Cardiac septum (tissue), 1 donor: ENCODE data around the gene MTA1. TPM values are rescaled to one million over a fixed set of nuclear protein-coding genes. Genes with fewer than 3 reads are reported as not detected.

Source experiments
- DNase-seq: peaks from one replicate; pipeline ENCODE4 v3.0.0-alpha.2; 2020; ENCODE audit warnings: low spot score
- intact Hi-C: fragments of 100-400 bp; cut with DNase I; formaldehyde crosslinking; loops from one replicate; pipeline ENCODE4 v1.14.0; 2022
- total RNA-seq: library from RNA; stranded (reverse); fragmentation: NEBNext Ultra II Directional; extraction: Animal tissue kit (Norgen Biotek cat#: 25700); gene quantifications from one replicate; pipeline ENCODE4 v1.2.1, GENCODE V29; 2021
- donor health status: DM: no; HTN: no; CAD: no.

The MTA1 gene
- total RNA-seq, 1 donor from 2014 or later = 140 TPM

DNA sequence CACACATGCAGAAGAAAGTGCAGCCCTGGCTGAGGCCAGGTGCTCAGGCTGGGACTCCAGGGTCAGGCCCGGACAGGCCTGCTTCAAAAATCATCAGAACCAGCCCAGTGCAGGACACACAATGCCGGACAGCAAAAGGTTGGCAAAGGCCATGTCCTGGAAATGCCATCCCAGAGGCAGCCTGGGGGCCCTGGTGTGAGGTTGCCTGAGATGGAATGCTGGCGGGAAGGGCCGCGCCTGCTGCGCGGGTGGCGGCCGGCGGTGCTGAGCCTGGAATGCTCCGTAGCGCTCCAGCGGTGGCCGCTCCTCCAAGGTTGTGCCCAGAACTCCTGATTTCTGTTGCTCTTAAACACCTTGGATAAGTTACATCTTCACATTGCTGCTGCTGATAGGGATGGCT, 33.3 kb downstream of the MTA1 start:
- intact Hi-C loops = no loop called here
- no peak for DNase-seq

GRCh38 chr14:105453847-105454246, 34.2 kb downstream of the MTA1 start:
- DNase-seq = no peak

GRCh38 chr14:105455086-105455640, 35.5 kb downstream of the MTA1 start:
- DNase-seq = no peak
- intact Hi-C loops = no loop called here

More at GRCh38 chr14:105453847-105454246, 34.2 kb downstream of the MTA1 start:
- intact Hi-C loops = no loop called here

DNA sequence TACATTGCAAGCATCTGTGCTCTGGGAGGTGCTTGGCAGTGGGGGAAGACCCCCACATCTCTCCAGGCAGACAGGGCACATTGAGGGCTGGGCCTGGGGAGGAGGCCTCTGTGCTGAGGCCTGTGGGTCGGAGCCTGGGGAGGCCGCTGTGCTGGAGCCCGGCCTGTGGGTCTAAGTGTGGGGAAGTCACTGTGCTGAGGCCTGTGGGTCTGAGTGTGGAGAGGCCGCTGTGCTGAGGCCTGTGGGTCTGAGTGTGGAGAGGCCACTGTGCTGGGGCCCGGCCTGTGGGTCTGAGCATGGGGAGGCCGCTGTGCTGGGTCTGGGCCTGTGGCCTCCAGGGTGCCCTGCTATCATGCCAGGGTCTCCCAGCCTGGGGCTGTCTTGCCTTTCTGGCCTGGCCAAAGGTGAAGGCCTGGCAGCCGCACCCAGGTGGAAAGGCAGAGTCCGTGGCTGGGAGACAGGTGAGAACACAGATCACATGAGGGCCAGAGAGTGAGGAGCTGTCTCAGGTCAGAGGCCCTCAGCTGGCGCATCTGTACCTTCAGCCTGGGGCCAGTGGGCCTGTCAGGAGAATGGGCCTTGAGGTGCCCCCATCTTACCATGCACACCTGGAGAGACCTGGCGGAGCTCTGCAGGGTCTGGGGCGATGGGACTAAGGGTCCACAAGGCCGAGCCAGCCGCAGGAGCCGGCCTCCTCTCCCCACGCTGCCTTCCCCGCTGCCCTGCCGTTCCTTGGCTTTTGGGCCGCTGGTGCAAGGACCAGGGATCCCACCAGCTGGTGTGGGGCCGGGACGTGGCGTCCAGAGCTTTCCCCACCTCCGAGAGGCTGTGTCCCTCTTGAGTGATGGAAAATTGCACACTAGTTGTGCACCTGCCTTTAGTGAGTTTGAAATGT, 36.4 kb downstream of the MTA1 start:
- intact Hi-C loops = no loop called here
- no peak for DNase-seq

DNA sequence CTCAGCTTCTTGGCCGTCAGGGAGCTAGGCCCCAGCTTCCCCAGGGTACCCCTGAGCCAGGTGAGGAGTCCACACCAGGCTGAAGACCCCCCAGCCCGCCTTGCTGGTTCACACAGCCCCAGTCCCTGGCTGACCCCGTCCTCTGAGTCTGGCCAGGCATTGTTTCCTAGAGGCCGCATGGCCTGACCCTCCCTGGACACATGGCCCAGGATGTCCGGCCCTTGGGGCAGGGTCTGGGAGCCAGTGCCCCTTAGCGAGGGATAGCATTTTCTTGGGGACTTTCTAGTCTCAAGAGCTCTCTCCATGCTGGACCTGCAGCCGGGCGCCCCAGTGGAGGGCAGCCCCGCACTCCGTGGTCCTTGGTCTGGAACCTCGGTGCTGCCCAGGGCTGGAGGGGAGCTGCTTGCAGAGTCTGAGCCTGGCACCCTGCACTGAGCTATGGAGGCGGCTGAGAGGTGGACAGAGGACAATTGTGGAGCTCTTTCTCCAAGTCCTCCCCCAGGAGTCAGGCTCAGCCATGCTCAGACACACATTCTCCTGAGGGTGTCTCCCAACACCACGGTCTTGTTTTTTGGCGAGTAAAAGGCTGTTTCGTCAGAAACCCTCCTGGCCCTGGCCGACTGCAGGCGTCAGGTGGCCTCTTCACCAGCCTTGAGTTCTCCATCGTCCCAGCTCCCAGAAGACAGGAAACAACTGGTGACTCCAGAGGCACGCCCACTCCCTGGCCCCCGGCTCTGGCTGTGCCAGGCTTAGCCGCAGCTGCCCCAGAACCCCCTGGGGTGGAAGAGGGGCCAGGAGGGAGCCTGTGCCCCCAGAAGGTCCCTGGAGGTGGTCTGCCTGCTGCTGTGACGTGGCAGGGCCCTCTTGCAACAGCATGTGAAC, 37.4 kb downstream of the MTA1 start:
- intact Hi-C loops = no loop called here
- DNase-seq = no peak

DNA sequence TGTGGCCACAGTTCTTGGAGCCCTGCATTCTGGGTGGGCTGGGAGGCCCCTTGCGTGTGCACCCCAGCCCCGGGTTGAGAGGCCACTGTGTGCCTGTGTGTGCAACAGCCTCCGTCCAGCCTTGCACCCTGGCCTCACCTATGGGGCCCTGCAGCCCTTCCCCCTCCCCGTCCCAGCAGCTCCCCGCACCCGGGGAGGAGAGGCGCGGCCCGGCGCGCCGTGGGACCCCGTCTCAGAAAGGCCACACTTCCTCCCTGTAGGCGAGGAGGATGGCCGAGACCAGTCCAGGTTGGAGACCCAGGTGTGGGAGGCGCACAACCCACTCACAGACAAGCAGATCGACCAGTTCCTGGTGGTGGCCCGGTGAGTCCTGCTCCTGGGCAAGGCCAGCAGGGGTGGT, 38.4 kb downstream of the MTA1 start:
- DNase-seq = no peak
- intact Hi-C loops = no loop called here

- no peak for DNase-seq
- intact Hi-C loops = no loop called here
Measured at GRCh38 chr14:105458571-105458970, 38.9 kb downstream of the MTA1 start.

DNA sequence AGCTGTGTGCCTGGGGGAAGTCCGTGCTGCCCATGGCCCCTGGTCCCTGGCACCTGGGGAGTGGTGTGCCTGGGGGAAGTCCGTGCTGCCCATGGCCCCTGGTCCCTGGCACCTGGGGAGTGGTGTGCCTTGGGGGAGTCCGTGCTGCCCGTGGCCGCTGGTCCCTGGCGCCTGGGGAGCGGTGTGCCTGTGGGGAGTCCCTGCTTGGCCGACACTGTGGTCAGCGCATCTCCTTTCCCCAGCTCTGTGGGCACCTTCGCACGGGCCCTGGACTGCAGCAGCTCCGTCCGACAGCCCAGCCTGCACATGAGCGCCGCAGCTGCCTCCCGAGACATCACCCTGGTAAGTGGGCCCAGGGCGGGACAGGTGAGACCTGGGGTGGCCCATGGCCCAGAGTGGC, 40.5 kb downstream of the MTA1 start:
- no peak for DNase-seq
- intact Hi-C loops = no loop called here

DNA sequence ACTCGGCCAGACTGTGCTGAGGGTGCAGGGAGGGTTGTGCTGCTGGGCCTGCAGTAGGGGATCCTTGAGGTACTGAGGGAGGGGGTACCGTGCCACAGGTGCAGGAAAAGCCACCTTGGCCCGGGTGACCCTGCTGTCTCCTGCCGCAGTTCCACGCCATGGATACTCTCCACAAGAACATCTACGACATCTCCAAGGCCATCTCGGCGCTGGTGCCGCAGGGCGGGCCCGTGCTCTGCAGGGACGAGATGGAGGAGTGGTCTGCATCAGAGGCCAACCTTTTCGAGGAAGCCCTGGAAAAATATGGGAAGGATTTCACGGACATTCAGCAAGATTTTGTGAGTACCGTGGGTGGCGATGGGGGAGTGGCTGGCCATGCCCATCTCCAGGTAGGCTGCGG, 41.0 kb downstream of the MTA1 start:
- intact Hi-C loops = no loop called here

GRCh38 chr14:105461903-105462302, 42.3 kb downstream of the MTA1 start:
- DNase-seq = no peak
- intact Hi-C loops = no loop called here

More for the DNA sequence above, 41.0 kb downstream of the MTA1 start:
- no peak for DNase-seq

GRCh38 chr14:105464501-105464900, 44.9 kb downstream of the MTA1 start:
- no peak for DNase-seq
- intact Hi-C loops = no loop called here

- no peak for DNase-seq
- intact Hi-C loops = no loop called here
Measured at GRCh38 chr14:105465209-105466031, 45.8 kb downstream of the MTA1 start.

DNA sequence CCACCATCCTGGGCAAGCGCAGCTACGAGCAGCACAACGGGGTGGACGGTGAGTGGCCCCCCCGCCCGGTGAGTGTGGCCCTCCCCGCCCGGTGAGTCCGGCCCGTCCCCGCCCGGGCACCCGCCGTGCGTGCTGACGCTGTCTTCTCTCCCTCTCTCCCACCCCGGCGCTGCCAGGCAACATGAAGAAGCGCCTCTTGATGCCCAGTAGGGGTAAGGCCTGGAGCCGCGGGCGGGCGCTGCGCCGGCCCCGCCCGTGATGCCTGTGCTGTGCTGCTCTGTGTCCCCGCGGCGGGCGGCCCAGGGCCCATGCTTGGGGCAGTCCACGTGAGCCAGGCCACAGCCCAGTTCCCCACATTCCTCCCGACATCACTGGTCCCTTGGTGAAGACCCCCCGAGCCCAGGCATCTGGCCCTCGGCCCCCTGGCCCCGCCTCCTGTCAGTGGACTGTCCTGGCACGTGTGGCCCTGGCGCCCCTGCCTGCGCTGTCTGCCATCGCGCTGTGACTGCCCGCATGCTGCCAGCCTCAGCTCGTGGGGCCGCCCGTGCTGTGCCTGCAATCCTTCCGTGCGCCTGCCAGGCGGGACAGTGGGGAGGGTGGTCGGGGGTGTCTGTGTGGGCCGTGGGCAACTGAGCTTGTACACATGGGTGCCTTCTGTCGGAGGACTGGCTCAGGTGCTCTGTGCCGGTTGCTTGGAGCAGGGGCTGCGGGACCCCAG, 47.1 kb downstream of the MTA1 start:
- peak; percentile 92 for DNase-seq
- intact Hi-C loops = no loop called here

GRCh38 chr14:105467249-105467941, 47.8 kb downstream of the MTA1 start:
- no peak for DNase-seq
- intact Hi-C loops = no loop called here

DNA sequence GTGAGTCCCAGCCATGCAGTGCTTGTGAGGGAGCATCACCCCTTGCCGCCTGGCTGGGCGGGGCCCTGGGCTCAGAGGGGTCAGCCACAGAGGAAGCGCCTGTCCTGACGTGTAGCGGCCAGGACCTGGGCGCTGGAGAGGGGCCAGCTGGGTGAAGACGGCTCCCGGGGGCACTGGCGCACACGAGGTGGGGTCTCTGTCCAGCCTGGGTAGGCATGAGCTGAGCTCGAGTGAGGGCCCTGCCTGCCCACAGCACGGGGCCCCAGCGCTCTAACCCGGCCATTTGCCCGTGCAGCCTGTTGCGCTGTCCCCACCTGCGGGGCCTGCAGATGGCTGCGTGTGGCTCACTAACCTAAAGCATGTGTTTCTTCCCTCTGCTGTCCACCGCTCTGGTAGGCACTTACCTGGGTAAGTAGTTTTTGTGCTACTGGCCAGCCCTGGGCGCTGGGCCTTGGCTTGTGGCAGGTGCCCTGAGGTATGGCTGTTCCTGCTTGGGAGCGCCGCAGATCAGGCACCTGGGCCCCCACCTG, 48.4 kb downstream of the MTA1 start:
- intact Hi-C loops = no loop called here
- DNase-seq = no peak

DNA sequence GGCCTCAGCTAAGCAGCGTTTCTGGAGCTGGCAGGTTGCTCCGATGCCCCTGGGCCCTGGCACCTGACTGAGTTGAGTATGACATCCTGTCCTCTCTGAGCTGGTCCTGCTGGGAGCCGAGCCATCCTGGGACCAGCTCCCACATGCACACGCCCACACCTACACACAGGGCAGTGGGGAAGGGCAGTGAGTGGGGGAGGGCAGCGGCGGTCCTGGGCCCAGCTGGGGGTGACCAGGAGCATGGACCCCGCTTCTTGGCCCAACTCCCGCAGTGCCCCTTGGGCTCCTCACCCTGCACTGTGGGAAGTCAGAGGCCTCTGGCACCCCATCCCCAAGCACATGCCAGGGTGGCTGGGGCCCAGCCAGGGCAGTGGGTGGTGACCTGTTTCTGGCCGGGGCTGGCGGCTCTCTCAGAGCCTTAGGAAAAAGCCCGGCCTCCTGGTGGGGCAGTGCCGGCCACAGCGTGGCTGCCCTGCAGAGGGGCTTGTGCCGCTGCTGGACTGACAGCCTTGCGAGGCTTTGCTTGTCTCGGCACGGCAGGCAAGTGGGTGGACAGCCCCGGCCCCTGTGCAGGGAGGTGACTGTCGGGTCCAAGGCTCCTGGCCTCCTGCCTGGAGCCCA, 49.1 kb downstream of the MTA1 start:
- no peak for DNase-seq
- intact Hi-C loops = no loop called here
